ENCODE data around the gene DUSP7. TPM values are rescaled to one million over a fixed set of nuclear protein-coding genes. Genes with fewer than 3 reads are reported as not detected.

DUSP7 gene
- total RNA-seq, 1 donor from 2014 or later: 19.4 TPM

GRCh38 chr3:52040600-52040999, 15.8 kb downstream of the DUSP7 start:
- no peak for DNase-seq (ENCODE audit: extremely low spot score, unreplicated experiment)
- no peak overlapping the region for H3K27ac Mint-ChIP-seq (ENCODE audit: unreplicated experiment)
- TF ChIP-seq CTCF (IDR thresholded peaks at IDR 0.05): no peak
- no peak overlapping the region for H3K4me3 Mint-ChIP-seq (ENCODE audit: unreplicated experiment)
- no peaks in the 10 kb centered on the region for H3K36me3 Mint-ChIP-seq (ENCODE audit: unreplicated experiment)
- H3K9me3 Mint-ChIP-seq (ENCODE audit: unreplicated experiment): no peaks in the 10 kb centered on the region
- H3K27me3 Mint-ChIP-seq (ENCODE audit: unreplicated experiment): no peaks in the 10 kb centered on the region
- H3K4me1 Mint-ChIP-seq (ENCODE audit: unreplicated experiment): peaks cover 34% of the 10 kb centered on the region

GRCh38 chr3:52039846-52040245, 16.5 kb downstream of the DUSP7 start:
- no peak for DNase-seq (ENCODE audit: extremely low spot score, unreplicated experiment)
- no peaks in the 10 kb centered on the region for H3K9me3 Mint-ChIP-seq (ENCODE audit: unreplicated experiment)
- no peak overlapping the region for H3K4me3 Mint-ChIP-seq (ENCODE audit: unreplicated experiment)
- H3K4me1 Mint-ChIP-seq (ENCODE audit: unreplicated experiment): peaks cover 26% of the 10 kb centered on the region
- no peaks in the 10 kb centered on the region for H3K27me3 Mint-ChIP-seq (ENCODE audit: unreplicated experiment)
- no peak for TF ChIP-seq CTCF (IDR thresholded peaks at IDR 0.05)
- no peaks in the 10 kb centered on the region for H3K36me3 Mint-ChIP-seq (ENCODE audit: unreplicated experiment)
- H3K27ac Mint-ChIP-seq (ENCODE audit: unreplicated experiment): no peak overlapping the region

- no peaks in the 10 kb centered on the region for H3K9me3 Mint-ChIP-seq (ENCODE audit: unreplicated experiment)
- DNase-seq (ENCODE audit: extremely low spot score, unreplicated experiment): no peak
- no peak overlapping the region for H3K27ac Mint-ChIP-seq (ENCODE audit: unreplicated experiment)
- H3K27me3 Mint-ChIP-seq (ENCODE audit: unreplicated experiment): no peaks in the 10 kb centered on the region
- H3K4me1 Mint-ChIP-seq (ENCODE audit: unreplicated experiment): peaks cover 22% of the 10 kb centered on the region
- H3K4me3 Mint-ChIP-seq (ENCODE audit: unreplicated experiment): no peak overlapping the region
- no peaks in the 10 kb centered on the region for H3K36me3 Mint-ChIP-seq (ENCODE audit: unreplicated experiment)
- TF ChIP-seq CTCF (IDR thresholded peaks at IDR 0.05): no peak
Observed at GRCh38 chr3:52039426-52039825, 16.9 kb downstream of the DUSP7 start.

GRCh38 chr3:52038227-52038626, 18.1 kb downstream of the DUSP7 start:
- Mint-ChIP-seq H3K4me3 (ENCODE audit: unreplicated experiment) (no peak overlapping the region), H3K27me3 (ENCODE audit: unreplicated experiment) (no peaks in the 10 kb centered on the region), H3K36me3 (ENCODE audit: unreplicated experiment) (no peaks in the 10 kb centered on the region), H3K9me3 (ENCODE audit: unreplicated experiment) (no peaks in the 10 kb centered on the region), H3K27ac (ENCODE audit: unreplicated experiment) (no peak overlapping the region), H3K4me1 (ENCODE audit: unreplicated experiment) (peaks cover 12% of the 10 kb centered on the region)
- DNase-seq (ENCODE audit: extremely low spot score, unreplicated experiment): no peak
- no peak for TF ChIP-seq CTCF (IDR thresholded peaks at IDR 0.05)

GRCh38 chr3:52037291-52037690, 19.1 kb downstream of the DUSP7 start:
- H3K27me3 Mint-ChIP-seq (ENCODE audit: unreplicated experiment): no peaks in the 10 kb centered on the region
- H3K4me1 Mint-ChIP-seq (ENCODE audit: unreplicated experiment): peaks cover 6% of the 10 kb centered on the region
- DNase-seq (ENCODE audit: extremely low spot score, unreplicated experiment): no peak
- TF ChIP-seq CTCF (IDR thresholded peaks at IDR 0.05): no peak
- H3K4me3 Mint-ChIP-seq (ENCODE audit: unreplicated experiment): no peak overlapping the region
- no peak overlapping the region for H3K27ac Mint-ChIP-seq (ENCODE audit: unreplicated experiment)
- no peaks in the 10 kb centered on the region for H3K36me3 Mint-ChIP-seq (ENCODE audit: unreplicated experiment)
- no peaks in the 10 kb centered on the region for H3K9me3 Mint-ChIP-seq (ENCODE audit: unreplicated experiment)
